DOHH2 (cell line): ENCODE results near the gene PTPN3.

Experiments used
- CTCF ChIP-seq: fragments of 200-600 bp; sonication (generic); IDR thresholded peaks from one replicate; pipeline ENCODE4 v1.5.1; 2014; ENCODE audit warnings: antibody characterized with exemption, mild to moderate bottlenecking, low read depth, low read length; ENCODE audit not compliant: poor library complexity, severe bottlenecking
- EZH2phosphoT487 ChIP-seq: fragments of 200-600 bp; sonication (generic); IDR thresholded peaks from 2 replicates; pipeline ENCODE4 v1.6.1; 2017; ENCODE audit warnings: borderline replicate concordance, mild to moderate bottlenecking, antibody characterized with exemption, low read length, moderate library complexity, mixed read lengths

- TF ChIP-seq CTCF = no peak
- TF ChIP-seq EZH2phosphoT487 = no peak
Observed at GRCh38 chr9:109504689-109505088, 6.6 kb upstream of the PTPN3 start.
